ENCODE results near the gene MOCS2. TPM values are rescaled to one million over a fixed set of nuclear protein-coding genes. Genes with fewer than 3 reads are reported as not detected.

Gene MOCS2
- total RNA-seq, 1 experiment from 2014 or later = 14.4 TPM

- ATAC-seq = no peak
- TF ChIP-seq IRF2 (CRISPR knock-in tag; IDR thresholded peaks at IDR 0.05; ENCODE audit: borderline replicate concordance, low read depth) = no peak
- TF ChIP-seq CREB1 (CRISPR knock-in tag; IDR thresholded peaks at IDR 0.05) = no peak
- TF ChIP-seq ATF2 (CRISPR knock-in tag; IDR thresholded peaks at IDR 0.05; ENCODE audit: borderline replicate concordance, low read depth) = no peak
- TF ChIP-seq NFYB (CRISPR knock-in tag; conservative IDR thresholded peaks at IDR 0.05; ENCODE audit: low read depth) = no peak
- no peak for TF ChIP-seq TP53 (CRISPR knock-in tag; IDR thresholded peaks at IDR 0.05)
- no peak for TF ChIP-seq FOXP4 (CRISPR knock-in tag; IDR thresholded peaks at IDR 0.05)
- H3K36me3 Mint-ChIP-seq = no peaks in the 10 kb centered on the region
- CTCF ChIA-PET = no interaction called here
- no peaks in the 10 kb centered on the region for H3K27me3 Mint-ChIP-seq (ENCODE audit: low read depth)
- H3K4me1 Mint-ChIP-seq = no peaks in the 10 kb centered on the region
- H3K9me3 Mint-ChIP-seq = peaks cover 11% of the 10 kb centered on the region
- H3K4me3 Mint-ChIP-seq = no peak overlapping the region
- POLR2A ChIA-PET = no interaction called here
- no peak for DNase-seq (ENCODE audit: low spot score)
- no peak overlapping the region for H3K27ac Mint-ChIP-seq
Measured at GRCh38 chr5:53130266-53130665, 20.7 kb upstream of the MOCS2 start.

- TF ChIP-seq ZNF671 (CRISPR knock-in tag; IDR thresholded peaks at IDR 0.05) = no peak
- no peak for TF ChIP-seq SP1 (CRISPR knock-in tag; conservative IDR thresholded peaks at IDR 0.05)
- TF ChIP-seq ZNF281 (CRISPR knock-in tag; IDR thresholded peaks at IDR 0.05) = no peak
- TF ChIP-seq IRF2 (CRISPR knock-in tag; IDR thresholded peaks at IDR 0.05; ENCODE audit: borderline replicate concordance, low read depth) = no peak
- no peak for TF ChIP-seq SMAD4 (CRISPR knock-in tag; IDR thresholded peaks at IDR 0.05)
- TF ChIP-seq ZSCAN18 (CRISPR knock-in tag; IDR thresholded peaks at IDR 0.05) = no peak
- TF ChIP-seq CREM (CRISPR knock-in tag; IDR thresholded peaks at IDR 0.05) = no peak
- no peak for TF ChIP-seq NFYB (CRISPR knock-in tag; conservative IDR thresholded peaks at IDR 0.05; ENCODE audit: low read depth)
- TF ChIP-seq OVOL2 (CRISPR knock-in tag; IDR thresholded peaks at IDR 0.05; ENCODE audit: borderline replicate concordance) = no peak
- no peak for TF ChIP-seq EMX1 (CRISPR knock-in tag; IDR thresholded peaks at IDR 0.05)
- no peak for TF ChIP-seq ZNF396 (CRISPR knock-in tag; IDR thresholded peaks at IDR 0.05; ENCODE audit: borderline replicate concordance)
- TF ChIP-seq ZNF232 (CRISPR knock-in tag; IDR thresholded peaks at IDR 0.05) = no peak
- TF ChIP-seq PRRX2 (CRISPR knock-in tag; IDR thresholded peaks at IDR 0.05) = no peak
- TF ChIP-seq ARID4B (CRISPR knock-in tag; IDR thresholded peaks at IDR 0.05; ENCODE audit: borderline replicate concordance) = no peak
- TF ChIP-seq GABPB1 (CRISPR knock-in tag; IDR thresholded peaks at IDR 0.05) = no peak
- H3K4me3 Mint-ChIP-seq = no peak overlapping the region
- ATAC-seq = no peak
- H3K36me3 Mint-ChIP-seq = no peaks in the 10 kb centered on the region
- CTCF ChIA-PET = no interaction called here
- no peak overlapping the region for H3K27ac Mint-ChIP-seq
- no peaks in the 10 kb centered on the region for H3K4me1 Mint-ChIP-seq
- no peak for DNase-seq (ENCODE audit: low spot score)
- H3K9me3 Mint-ChIP-seq = peaks cover 11% of the 10 kb centered on the region
- H3K27me3 Mint-ChIP-seq (ENCODE audit: low read depth) = no peaks in the 10 kb centered on the region
- POLR2A ChIA-PET = no interaction called here
Measured at GRCh38 chr5:53128481-53128880, 18.9 kb upstream of the MOCS2 start.

All from WTC11 (cell line).